Gastroesophageal sphincter (tissue), 4 donors: ENCODE measurements around the gene LILRA6. TPM values are rescaled to one million over a fixed set of nuclear protein-coding genes. Genes with fewer than 3 reads are reported as not detected.
A peak's percentile ranks its signal among the peaks of the same experiment; 100 is the strongest.
"Not testable (repeated sequence)": the region's sequence is repeated elsewhere in the genome, so short reads cannot be mapped to it uniquely, and the experiment has no call there.

Experiments
- ATAC-seq: fragments of 150-250 bp; one replicate; pipeline ENCODE4 v1.9.1; 2016; ENCODE audit warnings: mild to moderate bottlenecking, moderate library complexity
- H3K27ac ChIP-seq, 4 donors: fragments of 200-600 bp; sonication (generic) in 3 of 4; 1 replicate in 3 of 4; 2 replicates in 1 of 4; pipeline ENCODE4 v1.5.1; 2016 to 2019
- H3K27me3 ChIP-seq: fragments of 200-600 bp; sonication (generic); one replicate; pipeline ENCODE4 v1.5.1; 2019
- H3K36me3 ChIP-seq, 2 donors: fragments of 200-600 bp; sonication (generic); one replicate each; pipeline ENCODE4 v1.5.1; 2019; ENCODE audit warnings: control low read depth in 1 of 2
- H3K4me1 ChIP-seq, 3 donors: fragments of 200-600 bp; sonication (generic); 1 replicate in 2 of 3; 2 replicates in 1 of 3; pipeline ENCODE4 v1.5.1; 2016 to 2019; ENCODE audit warnings: control low read depth in 2 of 3
- H3K4me3 ChIP-seq, 2 donors: fragments of 200-600 bp; sonication (generic); one replicate each; pipeline ENCODE4 v1.5.1; 2019; ENCODE audit warnings: mild to moderate bottlenecking in 1 of 2, moderate library complexity in 1 of 2
- H3K9me3 ChIP-seq, 3 donors: fragments of 200-600 bp; sonication (generic); one replicate each; pipeline ENCODE4 v1.5.1; 2017 to 2019; ENCODE audit warnings: control low read depth in 2 of 3
- CTCF ChIP-seq, 4 experiments: fragments of 200-600 bp in 2 of 4; fragments of 450-650 bp in 2 of 4; sonication (generic) in 1 of 4; IDR thresholded peaks; one replicate each; pipeline ENCODE4 v1.5.1; 2017 to 2019; ENCODE audit warnings: antibody characterized with exemption in 4 of 4, mild to moderate bottlenecking in 2 of 4, moderate library complexity in 2 of 4
- EP300 ChIP-seq: sonication (generic); formaldehyde crosslinking; IDR thresholded peaks from one replicate; pipeline ENCODE4 v1.6.1; 2017; ENCODE audit warnings: antibody characterized with exemption, mild to moderate bottlenecking
- POLR2A ChIP-seq, 2 donors: fragments of 450-650 bp; IDR thresholded peaks; one replicate each; pipeline ENCODE4 v1.6.1; 2017; ENCODE audit warnings: antibody characterized with exemption in 2 of 2, mild to moderate bottlenecking in 2 of 2, moderate library complexity in 1 of 2
- POLR2AphosphoS5 ChIP-seq: sonication (generic); formaldehyde crosslinking; IDR thresholded peaks from one replicate; pipeline ENCODE4 v1.6.1; 2017; ENCODE audit warnings: antibody characterized with exemption
- WGBS, 2 donors: methylation state at CpG; one replicate each; pipeline ENCODE4 v1.1.5; 2018; ENCODE audit warnings: low coverage in 1 of 2; 5-methylcytosine and 5-hydroxymethylcytosine counted together
- total RNA-seq, 4 donors: library from RNA; depleted of rRNA; stranded (reverse); fragments of >200 nt; gene quantifications; one replicate each; pipeline ENCODE4 v1.1.0, GENCODE V29; 2016

Gene LILRA6
- total RNA-seq, 4 donors from 2014 or later, result 0.31 to 4.2 (median 2.2) TPM

GRCh38 chr19:54273821-54274220, 31.2 kb upstream of the LILRA6 start:
- TF ChIP-seq POLR2AphosphoS5, result no peak
- no peak for TF ChIP-seq CTCF (IDR thresholded peaks at IDR 0.05)
- no peak for TF ChIP-seq POLR2A (IDR thresholded peaks at IDR 0.05)
- TF ChIP-seq EP300, result no peak
- Histone ChIP-seq H3K27me3 (peaks cover 44% of the 10 kb centered on the region), H3K4me3 (no peak overlapping the region), H3K27ac (no peak overlapping the region), H3K9me3 (no peaks in the 10 kb centered on the region), H3K36me3 (no peaks in the 10 kb centered on the region), H3K4me1 (no peaks in the 10 kb centered on the region)
- no peak for ATAC-seq
- WGBS, 2 donors, result 48 to 65% methylated on average over 3 of the region's 3 CpGs

GRCh38 chr19:54272181-54272580, 29.6 kb upstream of the LILRA6 start:
- H3K4me3 ChIP-seq, H3K27ac ChIP-seq, H3K9me3 ChIP-seq, H3K4me1 ChIP-seq, ATAC-seq, H3K36me3 ChIP-seq: not testable (repeated sequence)
- peaks cover 28% of the 10 kb centered on the region for H3K27me3 ChIP-seq
- 37% methylated on average over 5 of the region's 5 CpGs; no CpG with 5 or more reads in 1 of the 2 donors for WGBS, 2 donors

- not testable (repeated sequence) for H3K9me3 ChIP-seq, H3K36me3 ChIP-seq, H3K27ac ChIP-seq, H3K4me3 ChIP-seq, H3K4me1 ChIP-seq
- peaks cover 24% of the 10 kb centered on the region for H3K27me3 ChIP-seq
- 53 to 75% methylated on average over 2 to 4 of the region's 4 CpGs for WGBS, 2 donors
- peak; percentile 39 for ATAC-seq
Measured at GRCh38 chr19:54271587-54271986, 29.0 kb upstream of the LILRA6 start.

GRCh38 chr19:54271106-54271505, 28.5 kb upstream of the LILRA6 start:
- H3K9me3 ChIP-seq, result no peaks in the 10 kb centered on the region
- H3K36me3 ChIP-seq, result no peaks in the 10 kb centered on the region
- peaks cover 25% of the 10 kb centered on the region for H3K27me3 ChIP-seq
- no peak overlapping the region for H3K27ac ChIP-seq
- peak; percentile 55 for ATAC-seq
- TF ChIP-seq CTCF (IDR thresholded peaks at IDR 0.05) (no peak), EP300 (no peak), POLR2A (IDR thresholded peaks at IDR 0.05) (no peak), POLR2AphosphoS5 (no peak)
- H3K4me3 ChIP-seq, result no peak overlapping the region
- H3K4me1 ChIP-seq, result no peaks in the 10 kb centered on the region
- WGBS, 2 donors, result 80 to 85% methylated on average over 1 to 4 of the region's 8 CpGs

- TF ChIP-seq POLR2A (IDR thresholded peaks at IDR 0.05) (no peak), CTCF (IDR thresholded peaks at IDR 0.05) (no peak), POLR2AphosphoS5 (no peak), EP300 (no peak)
- Histone ChIP-seq H3K27ac (no peak overlapping the region), H3K36me3 (no peaks in the 10 kb centered on the region), H3K4me3 (no peak overlapping the region), H3K9me3 (no peaks in the 10 kb centered on the region), H3K27me3 (peaks cover 26% of the 10 kb centered on the region), H3K4me1 (no peaks in the 10 kb centered on the region)
- no peak for ATAC-seq
- 49 to 58% methylated on average over 2 of the region's 2 CpGs for WGBS, 2 donors
Measured at GRCh38 chr19:54268936-54269335, 26.3 kb upstream of the LILRA6 start.

- no peak for ATAC-seq
- Histone ChIP-seq H3K27ac (no peak overlapping the region), H3K4me3 (no peak overlapping the region), H3K9me3 (no peaks in the 10 kb centered on the region), H3K36me3 (no peaks in the 10 kb centered on the region), H3K27me3 (peaks cover 31% of the 10 kb centered on the region), H3K4me1 (no peaks in the 10 kb centered on the region)
- 0 to 3% methylated on average over 4 to 5 of the region's 6 CpGs for WGBS, 2 donors
- TF ChIP-seq CTCF (IDR thresholded peaks at IDR 0.05), result peak; percentile 24 to 67 (median 38)
- no peak for TF ChIP-seq POLR2A (IDR thresholded peaks at IDR 0.05)
Measured at GRCh38 chr19:54266133-54266532, 23.5 kb upstream of the LILRA6 start.
